Measurements from ENCODE around the gene IFNGR1. TPM values are rescaled to one million over a fixed set of nuclear protein-coding genes. Genes with fewer than 3 reads are reported as not detected.
A peak's percentile ranks its signal among the peaks of the same experiment; 100 is the strongest.

Gene IFNGR1
- total RNA-seq, 1 experiment from 2014 or later = 58.4 TPM

DNA sequence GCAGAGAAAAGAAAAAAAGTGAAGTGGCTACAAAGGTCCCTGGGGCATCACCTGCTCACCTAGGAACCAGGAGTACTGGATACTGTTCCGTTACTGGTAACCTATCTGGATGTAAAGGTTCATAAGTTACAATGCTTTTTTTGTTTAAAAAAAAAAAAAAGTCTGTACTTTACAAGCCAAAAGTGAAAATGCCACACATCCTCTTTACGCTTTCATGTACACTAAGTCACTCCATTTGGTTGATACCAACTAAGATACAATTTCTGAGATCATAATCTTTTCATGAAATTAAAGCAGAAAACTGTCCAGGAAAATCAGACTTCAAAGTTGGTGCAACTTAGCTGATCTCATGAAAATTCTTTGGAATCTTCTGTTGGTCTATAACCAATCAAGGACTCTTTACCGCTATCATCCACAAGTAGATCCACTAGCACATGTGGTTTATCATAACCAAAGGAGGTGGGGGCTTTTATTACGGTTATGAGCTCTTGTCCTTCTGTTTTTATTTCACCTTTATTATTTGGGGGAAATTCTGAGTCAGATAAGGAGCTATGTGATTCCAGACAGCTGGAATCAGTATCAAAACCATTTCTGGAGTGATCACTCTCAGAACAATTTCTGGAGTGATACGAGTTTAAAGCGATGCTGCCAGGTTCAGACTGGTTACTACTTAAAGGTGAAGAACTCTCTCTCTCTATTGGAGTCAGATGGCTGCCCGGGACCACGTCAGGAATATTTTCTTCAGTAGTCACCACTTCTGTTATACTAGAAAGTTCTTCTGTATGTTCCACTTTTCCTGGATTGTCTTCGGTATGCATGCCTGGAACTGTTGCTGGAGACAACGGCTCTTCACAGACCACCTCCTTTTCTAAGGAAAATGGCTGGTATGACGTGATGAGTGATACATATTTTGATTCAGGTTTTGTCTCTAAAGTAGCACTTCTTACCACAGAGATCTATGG, 21.2 kb downstream of the IFNGR1 start:
- Mint-ChIP-seq H3K36me3 (ENCODE audit: insufficient read depth, unreplicated experiment) (peaks cover 68% of the 10 kb centered on the region), H3K4me1 (ENCODE audit: insufficient read depth, unreplicated experiment) (no peaks in the 10 kb centered on the region), H3K27ac (ENCODE audit: low read depth, unreplicated experiment) (no peak overlapping the region), H3K4me3 (ENCODE audit: unreplicated experiment) (no peak overlapping the region), H3K9me3 (ENCODE audit: unreplicated experiment) (no peaks in the 10 kb centered on the region), H3K27me3 (ENCODE audit: insufficient read depth, unreplicated experiment) (no peaks in the 10 kb centered on the region)
- ChIA-PET POLR2A (interaction anchor here (0.8 to 1.1 kb wide), 2 partner anchors 22 to 94 kb away, joined by 3 to 5 read pairs; no protein-coding TSS in a partner anchor), CTCF (interaction anchor here (0.5 to 1.2 kb wide), 7 partner anchors 10 to 1789 kb away, joined by 3 to 4 read pairs (median 3); no protein-coding TSS in a partner anchor)
- TF ChIP-seq, protein P1, sequence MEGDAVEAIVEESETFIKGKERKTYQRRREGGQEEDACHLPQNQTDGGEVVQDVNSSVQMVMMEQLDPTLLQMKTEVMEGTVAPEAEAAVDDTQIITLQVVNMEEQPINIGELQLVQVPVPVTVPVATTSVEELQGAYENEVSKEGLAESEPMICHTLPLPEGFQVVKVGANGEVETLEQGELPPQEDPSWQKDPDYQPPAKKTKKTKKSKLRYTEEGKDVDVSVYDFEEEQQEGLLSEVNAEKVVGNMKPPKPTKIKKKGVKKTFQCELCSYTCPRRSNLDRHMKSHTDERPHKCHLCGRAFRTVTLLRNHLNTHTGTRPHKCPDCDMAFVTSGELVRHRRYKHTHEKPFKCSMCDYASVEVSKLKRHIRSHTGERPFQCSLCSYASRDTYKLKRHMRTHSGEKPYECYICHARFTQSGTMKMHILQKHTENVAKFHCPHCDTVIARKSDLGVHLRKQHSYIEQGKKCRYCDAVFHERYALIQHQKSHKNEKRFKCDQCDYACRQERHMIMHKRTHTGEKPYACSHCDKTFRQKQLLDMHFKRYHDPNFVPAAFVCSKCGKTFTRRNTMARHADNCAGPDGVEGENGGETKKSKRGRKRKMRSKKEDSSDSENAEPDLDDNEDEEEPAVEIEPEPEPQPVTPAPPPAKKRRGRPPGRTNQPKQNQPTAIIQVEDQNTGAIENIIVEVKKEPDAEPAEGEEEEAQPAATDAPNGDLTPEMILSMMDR (IDR thresholded peaks at IDR 0.05; ENCODE audit: unreplicated experiment) = no peak
- no peak for DNase-seq (ENCODE audit: unreplicated experiment)
- intact Hi-C loops (cut with micrococcal nuclease) = no loop called here
- BruUV-seq (replicated peaks) = TSS peak; percentile 24

DNA sequence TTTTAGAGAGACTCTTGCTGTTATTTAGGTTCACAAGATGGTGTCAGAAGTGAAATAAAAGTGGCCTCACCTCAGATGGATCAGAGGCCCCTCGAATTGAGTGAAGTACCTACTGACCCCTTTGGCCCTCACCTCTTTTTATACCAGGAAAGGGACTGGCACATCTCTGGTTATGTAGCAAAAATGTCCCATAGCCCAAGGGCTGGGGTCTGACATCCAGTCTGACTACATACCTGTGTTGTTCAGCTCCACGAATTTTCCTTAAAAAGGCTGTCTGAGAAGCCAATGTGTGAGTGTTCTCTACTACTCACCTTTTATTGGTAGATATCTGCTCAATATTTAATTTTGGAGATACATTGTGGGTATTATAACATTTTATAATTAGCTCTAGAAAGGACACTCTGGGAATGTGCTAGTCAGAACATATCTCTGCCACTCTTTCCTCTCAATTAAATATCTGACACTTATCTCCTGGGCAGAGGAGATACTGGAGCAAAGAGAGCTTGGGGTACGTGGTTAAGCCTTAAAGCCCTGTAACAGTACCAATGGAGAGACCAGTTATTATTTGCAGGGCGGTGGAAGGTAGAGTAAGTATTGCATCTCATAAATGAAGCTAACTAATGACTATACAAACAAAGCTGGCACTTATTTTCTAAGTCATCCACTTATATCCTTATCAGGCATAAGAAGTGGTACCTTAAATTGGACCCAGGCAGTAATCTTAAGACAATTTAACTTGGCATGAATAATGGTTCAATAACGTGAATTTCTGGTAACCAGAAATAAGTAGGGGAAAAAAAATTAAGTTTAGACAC, 25.7 kb downstream of the IFNGR1 start:
- intact Hi-C loops (cut with micrococcal nuclease) = no loop called here
- H3K27me3 Mint-ChIP-seq (ENCODE audit: insufficient read depth, unreplicated experiment) = no peaks in the 10 kb centered on the region
- no peaks in the 10 kb centered on the region for H3K4me1 Mint-ChIP-seq (ENCODE audit: insufficient read depth, unreplicated experiment)
- BruUV-seq (replicated peaks) = no TSS peak
- peaks cover 29% of the 10 kb centered on the region for H3K36me3 Mint-ChIP-seq (ENCODE audit: insufficient read depth, unreplicated experiment)
- TF ChIP-seq, protein P1 (IDR thresholded peaks at IDR 0.05; ENCODE audit: unreplicated experiment) = no peak
- DNase-seq (ENCODE audit: unreplicated experiment) = no peak
- no peaks in the 10 kb centered on the region for H3K9me3 Mint-ChIP-seq (ENCODE audit: unreplicated experiment)
- H3K4me3 Mint-ChIP-seq (ENCODE audit: unreplicated experiment) = no peak overlapping the region
- CTCF ChIA-PET = interaction anchor here (0.7 to 0.9 kb wide), 2 partner anchors 8 to 38 kb away, joined by 3 to 4 read pairs; no protein-coding TSS in a partner anchor
- POLR2A ChIA-PET = interaction anchor here (0.5 to 1.3 kb wide), 6 partner anchors 10 to 582 kb away, joined by 3 to 4 read pairs (median 3); no protein-coding TSS in a partner anchor
- H3K27ac Mint-ChIP-seq (ENCODE audit: low read depth, unreplicated experiment) = no peak overlapping the region

DNA sequence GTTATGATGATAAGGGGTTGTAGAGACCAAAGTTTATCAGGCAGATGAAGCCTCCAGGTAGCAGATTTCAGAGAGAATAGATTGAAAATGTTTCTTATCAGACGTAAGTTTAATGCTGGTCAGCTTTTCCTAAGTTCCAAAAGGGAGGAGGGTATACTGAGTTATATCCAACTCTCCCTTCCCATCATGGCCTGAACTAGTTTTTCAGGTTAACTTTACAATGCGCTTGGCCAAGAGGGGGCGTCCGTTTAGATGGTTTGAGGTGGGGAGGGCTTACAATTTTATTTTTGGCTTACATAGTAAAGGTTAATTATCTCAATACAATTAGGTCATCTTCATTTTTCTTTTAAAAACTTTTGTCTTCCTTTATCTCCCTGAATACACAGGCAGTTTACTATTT, 26.4 kb downstream of the IFNGR1 start:
- POLR2A ChIA-PET = interaction anchor here (0.9 to 2.9 kb wide), 5 partner anchors 11 to 121 kb away, joined by 3 to 11 read pairs (median 3); no protein-coding TSS in a partner anchor
- no peak overlapping the region for H3K4me3 Mint-ChIP-seq (ENCODE audit: unreplicated experiment)
- H3K9me3 Mint-ChIP-seq (ENCODE audit: unreplicated experiment) = no peaks in the 10 kb centered on the region
- no peak for DNase-seq (ENCODE audit: unreplicated experiment)
- no peak overlapping the region for H3K27ac Mint-ChIP-seq (ENCODE audit: low read depth, unreplicated experiment)
- CTCF ChIA-PET = interaction anchor here (0.9 to 1.5 kb wide), 2 partner anchors 38 to 98 kb away, joined by 4 to 5 read pairs; no protein-coding TSS in a partner anchor
- H3K27me3 Mint-ChIP-seq (ENCODE audit: insufficient read depth, unreplicated experiment) = no peaks in the 10 kb centered on the region
- intact Hi-C loops (cut with micrococcal nuclease) = no loop called here
- BruUV-seq (replicated peaks) = no TSS peak
- TF ChIP-seq, protein P1 (IDR thresholded peaks at IDR 0.05; ENCODE audit: unreplicated experiment) = no peak
- H3K4me1 Mint-ChIP-seq (ENCODE audit: insufficient read depth, unreplicated experiment) = no peaks in the 10 kb centered on the region
- peaks cover 23% of the 10 kb centered on the region for H3K36me3 Mint-ChIP-seq (ENCODE audit: insufficient read depth, unreplicated experiment)
